Measurements from ENCODE around the gene SDCCAG8. TPM values are rescaled to one million over a fixed set of nuclear protein-coding genes. Genes with fewer than 3 reads are reported as not detected.

The SDCCAG8 gene
- total RNA-seq, 4 donors from 2014 or later: 17.5 to 37.6 (median 21.7) TPM

DNA sequence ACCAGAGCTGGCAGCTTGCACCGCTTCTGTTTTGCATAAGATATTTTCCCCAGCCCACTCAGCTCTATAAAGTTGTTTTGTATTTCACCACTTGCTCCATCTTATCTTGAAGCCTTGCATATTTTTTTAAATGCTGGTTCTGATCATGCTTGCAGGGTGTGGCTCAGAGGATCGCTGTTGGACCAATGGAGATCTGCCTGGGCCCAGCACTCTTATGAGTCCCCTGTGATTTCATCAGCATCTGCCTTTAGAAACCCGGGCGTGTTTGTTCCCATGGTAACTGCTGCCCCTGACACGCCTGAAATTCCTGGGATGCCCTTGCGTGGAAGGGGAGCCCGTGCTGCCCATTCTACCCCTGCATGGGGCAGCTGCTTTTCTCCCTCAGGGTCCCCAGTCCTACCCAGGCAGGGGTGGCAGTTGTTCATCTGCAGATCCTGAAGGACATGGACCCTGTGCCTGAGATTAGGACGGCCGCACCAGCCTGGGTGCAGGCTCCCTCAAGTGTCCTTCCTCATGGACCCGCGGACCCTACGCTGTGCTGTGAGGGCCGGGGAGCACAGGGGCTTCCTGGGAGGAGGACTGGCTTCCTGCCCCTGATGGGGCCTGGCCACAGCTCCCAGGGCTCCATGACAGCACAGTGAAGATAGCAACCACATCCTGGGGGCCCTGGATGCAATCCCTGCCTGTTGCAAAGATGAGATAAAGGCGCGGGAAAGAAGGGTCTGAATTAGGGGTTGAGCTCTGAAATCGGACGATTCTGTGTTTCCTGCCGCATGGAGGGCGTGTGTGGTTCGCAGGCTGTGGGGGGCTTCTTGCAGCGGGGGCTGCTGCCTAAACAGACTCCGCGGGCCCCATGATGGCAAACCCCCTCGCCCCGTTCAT, 226.5 kb downstream of the SDCCAG8 start:
- Histone ChIP-seq H3K27me3 (no peaks in the 10 kb centered on the region), H3K4me3 (peak overlapping the region; percentile 10 to 62 (median 34)), H3K36me3 (peaks cover 0 to 8% (median 7%) of the 10 kb centered on the region in 3 donors), H3K9me3 (no peaks in the 10 kb centered on the region), H3K27ac (no peak overlapping the region), H3K4me1 (peaks cover 5 to 20% (median 7%) of the 10 kb centered on the region in 3 donors)
- no peak for DNase-seq
- TF ChIP-seq POLR2A (IDR thresholded peaks at IDR 0.05): no peak
- TF ChIP-seq, protein P1, sequence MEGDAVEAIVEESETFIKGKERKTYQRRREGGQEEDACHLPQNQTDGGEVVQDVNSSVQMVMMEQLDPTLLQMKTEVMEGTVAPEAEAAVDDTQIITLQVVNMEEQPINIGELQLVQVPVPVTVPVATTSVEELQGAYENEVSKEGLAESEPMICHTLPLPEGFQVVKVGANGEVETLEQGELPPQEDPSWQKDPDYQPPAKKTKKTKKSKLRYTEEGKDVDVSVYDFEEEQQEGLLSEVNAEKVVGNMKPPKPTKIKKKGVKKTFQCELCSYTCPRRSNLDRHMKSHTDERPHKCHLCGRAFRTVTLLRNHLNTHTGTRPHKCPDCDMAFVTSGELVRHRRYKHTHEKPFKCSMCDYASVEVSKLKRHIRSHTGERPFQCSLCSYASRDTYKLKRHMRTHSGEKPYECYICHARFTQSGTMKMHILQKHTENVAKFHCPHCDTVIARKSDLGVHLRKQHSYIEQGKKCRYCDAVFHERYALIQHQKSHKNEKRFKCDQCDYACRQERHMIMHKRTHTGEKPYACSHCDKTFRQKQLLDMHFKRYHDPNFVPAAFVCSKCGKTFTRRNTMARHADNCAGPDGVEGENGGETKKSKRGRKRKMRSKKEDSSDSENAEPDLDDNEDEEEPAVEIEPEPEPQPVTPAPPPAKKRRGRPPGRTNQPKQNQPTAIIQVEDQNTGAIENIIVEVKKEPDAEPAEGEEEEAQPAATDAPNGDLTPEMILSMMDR (IDR thresholded peaks at IDR 0.05): no peak
- intact Hi-C loops (cut with DNase I): no loop called here
- 50 to 59% methylated on average over 13 to 16 of the region's 25 CpGs for WGBS, 2 donors

DNA sequence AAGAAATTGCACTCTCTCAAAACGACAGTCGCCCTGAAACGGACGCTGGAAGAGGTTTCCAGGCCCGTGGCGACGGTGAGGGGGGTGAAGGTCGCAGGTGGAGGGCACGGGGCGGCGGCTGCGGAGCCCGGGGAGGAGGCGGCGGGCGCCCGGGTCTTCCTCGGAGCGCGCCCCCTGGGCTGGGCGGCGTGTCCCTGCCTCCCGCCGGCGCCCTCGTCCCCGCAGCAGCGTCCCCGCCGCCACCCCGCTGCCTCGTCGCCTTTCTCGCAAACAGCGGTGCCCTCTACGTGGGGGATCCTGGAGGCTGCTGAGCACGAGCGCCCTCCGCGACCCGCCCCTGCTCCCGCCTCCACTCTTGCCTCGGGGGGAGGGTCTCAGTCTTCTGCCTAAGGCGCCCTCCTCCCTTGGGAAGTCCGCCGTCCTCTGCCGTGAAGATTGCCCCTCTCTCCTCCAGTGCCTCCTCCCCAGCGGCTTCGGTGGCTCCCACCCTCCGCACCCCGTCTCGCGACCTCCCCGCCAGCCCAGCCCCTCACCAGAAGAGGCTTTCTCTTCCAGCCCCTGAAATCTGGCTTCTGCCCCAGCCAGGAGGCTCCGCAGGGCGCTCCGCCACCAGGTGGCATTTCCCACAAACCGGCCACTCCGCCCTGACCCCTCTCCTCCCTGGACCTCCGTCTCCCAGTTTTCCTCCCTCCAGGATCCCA, 227.4 kb downstream of the SDCCAG8 start:
- H3K36me3 ChIP-seq: peaks cover 0 to 8% (median 7%) of the 10 kb centered on the region in 3 donors
- no peak overlapping the region for H3K27ac ChIP-seq
- no peak for DNase-seq
- WGBS, 2 donors: 28 to 36% methylated on average over 15 to 38 of the region's 60 CpGs
- TF ChIP-seq, protein P1 (IDR thresholded peaks at IDR 0.05): no peak
- TF ChIP-seq POLR2A (IDR thresholded peaks at IDR 0.05): no peak
- no peaks in the 10 kb centered on the region for H3K9me3 ChIP-seq
- intact Hi-C loops (cut with DNase I): no loop called here
- H3K27me3 ChIP-seq: no peaks in the 10 kb centered on the region
- H3K4me3 ChIP-seq: peak overlapping the region; percentile 10 to 62 (median 34)
- peaks cover 5 to 20% (median 7%) of the 10 kb centered on the region in 3 donors for H3K4me1 ChIP-seq

DNA sequence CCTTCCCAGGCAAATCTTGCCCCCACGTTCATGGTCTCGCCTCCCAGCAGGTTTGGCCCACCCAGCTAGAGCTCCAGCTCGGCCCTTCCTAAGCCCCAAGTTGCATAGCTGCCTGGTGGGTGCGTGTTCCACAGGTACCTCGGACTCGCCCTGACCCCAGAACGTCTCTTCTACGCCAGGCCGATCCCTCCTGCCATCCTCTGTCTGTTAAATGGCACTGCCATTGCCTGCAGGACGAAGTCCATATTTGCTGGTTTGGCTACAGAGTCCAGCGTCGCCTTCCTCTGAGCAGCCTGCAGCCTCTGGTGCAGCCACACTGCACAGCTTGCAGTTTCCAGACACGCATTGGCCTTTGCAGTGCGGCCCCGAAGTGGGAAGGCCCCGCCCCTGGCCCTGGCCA, 228.1 kb downstream of the SDCCAG8 start:
- no peaks in the 10 kb centered on the region for H3K27me3 ChIP-seq
- H3K4me3 ChIP-seq: no peak overlapping the region
- no peak overlapping the region for H3K27ac ChIP-seq
- no peak for DNase-seq
- H3K9me3 ChIP-seq: no peaks in the 10 kb centered on the region
- TF ChIP-seq, protein P1 (IDR thresholded peaks at IDR 0.05): no peak
- TF ChIP-seq POLR2A (IDR thresholded peaks at IDR 0.05): no peak
- peaks cover 0 to 12% (median 8%) of the 10 kb centered on the region in 3 donors for H3K36me3 ChIP-seq
- WGBS, 2 donors: 97 to 100% methylated on average over 12 to 14 of the region's 16 CpGs
- H3K4me1 ChIP-seq: peaks cover 5 to 20% (median 7%) of the 10 kb centered on the region in 3 donors
- intact Hi-C loops (cut with DNase I): no loop called here

DNA sequence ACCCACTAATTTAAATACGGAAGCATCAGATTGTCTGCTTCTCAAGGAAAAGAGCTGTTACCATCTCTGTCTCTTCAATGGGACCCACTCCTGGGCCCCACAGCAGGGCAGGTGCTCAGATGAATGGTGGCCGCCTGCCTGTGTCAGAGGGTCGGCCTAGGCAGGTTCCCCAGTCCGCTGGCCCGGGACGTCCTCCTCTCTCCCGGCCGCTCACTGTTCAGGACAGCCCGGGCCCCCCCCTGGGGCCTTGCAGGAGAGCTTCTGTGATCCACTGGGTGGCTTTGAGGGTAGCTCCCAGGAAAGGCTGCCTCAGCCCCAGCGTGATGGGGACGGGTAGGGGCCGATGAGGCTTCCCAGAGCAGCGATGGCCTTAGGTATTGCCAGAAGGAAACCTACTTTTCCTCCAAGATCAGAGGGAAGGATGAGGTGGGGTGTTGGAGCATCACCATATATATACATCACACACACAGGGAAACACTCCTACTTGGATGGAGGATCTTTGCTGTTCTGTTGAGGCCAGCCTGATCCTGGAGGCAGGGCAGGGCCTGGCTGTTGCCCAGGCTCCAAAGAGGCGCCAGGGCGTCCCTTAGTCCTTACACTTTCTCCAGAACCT, 231.3 kb downstream of the SDCCAG8 start:
- no peak for TF ChIP-seq POLR2A (IDR thresholded peaks at IDR 0.05)
- TF ChIP-seq, protein P1 (IDR thresholded peaks at IDR 0.05): no peak
- no peak for DNase-seq
- peaks cover 0 to 32% (median 8%) of the 10 kb centered on the region in 3 donors for H3K36me3 ChIP-seq
- 90% methylated on average over 2 of the region's 15 CpGs; no CpG with 5 or more reads in 1 of the 2 donors for WGBS, 2 donors
- no peaks in the 10 kb centered on the region for H3K9me3 ChIP-seq
- no peak overlapping the region for H3K27ac ChIP-seq
- H3K4me1 ChIP-seq: peaks cover 5 to 32% (median 9%) of the 10 kb centered on the region in 3 donors
- H3K27me3 ChIP-seq: no peaks in the 10 kb centered on the region
- no peak overlapping the region for H3K4me3 ChIP-seq
- intact Hi-C loops (cut with DNase I): no loop called here

Data from esophagus squamous epithelium (tissue), 5 donors.